Activated CD4-positive, alpha-beta T cell treated with anti-CD3 and anti-CD28 coated beads for 36 hours (primary cell): ENCODE measurements around the gene RRAGD. TPM values are rescaled to one million over a fixed set of nuclear protein-coding genes. Genes with fewer than 3 reads are reported as not detected.

Experiments
- ATAC-seq: fragments of 200-7000 bp; cut with Tn5 transposase; one replicate; pipeline ENCODE4 v1.10.0; 2021; ENCODE audit warnings: mild to moderate bottlenecking, moderate library complexity
- CTCF ChIA-PET: fragments of 350-600 bp; sonication (Branson Sonifier 250); formaldehyde crosslinking; loops from one replicate; lab custom pipeline; 2021; ENCODE audit warnings: antibody characterized with exemption; lab: Charles Lee
- POLR2A ChIA-PET: fragments of 350-600 bp; sonication (Branson Sonifier 250); formaldehyde crosslinking; loops from one replicate; lab custom pipeline; 2021; ENCODE audit warnings: antibody characterized with exemption, inconsistent platforms; lab: Charles Lee
- DNase-seq: peaks from one replicate; pipeline ENCODE4 v3.0.0-alpha.2; 2020
- H3K27ac Mint-ChIP-seq: one replicate; pipeline ENCODE4 v1.8.0; 2021; ENCODE audit warnings: mixed read lengths
- H3K27me3 Mint-ChIP-seq: one replicate; pipeline ENCODE4 v1.8.0; 2021; ENCODE audit warnings: mixed read lengths
- H3K36me3 Mint-ChIP-seq: one replicate; pipeline ENCODE4 v1.8.0; 2021; ENCODE audit warnings: low read depth, mixed read lengths
- H3K4me1 Mint-ChIP-seq: one replicate; pipeline ENCODE4 v1.8.0; 2021; ENCODE audit warnings: mixed read lengths
- H3K4me3 Mint-ChIP-seq: one replicate; pipeline ENCODE4 v1.8.0; 2021; ENCODE audit warnings: mild to moderate bottlenecking, moderate library complexity, mixed read lengths
- H3K9me3 Mint-ChIP-seq: one replicate; pipeline ENCODE4 v1.8.0; 2021; ENCODE audit warnings: low read depth, mixed read lengths
- intact Hi-C, 2 experiments: fragments of 100-400 bp; cut with DNase I in 1 of 2; cut with micrococcal nuclease in 1 of 2; formaldehyde crosslinking; loops; one replicate each; pipeline versions ENCODE4 v1.14.2 to v1.15.1; 2022 to 2024; cut with DNase I, micrococcal nuclease
- total RNA-seq, 2 experiments: library from RNA; stranded (reverse); gene quantifications; one replicate each; pipeline ENCODE4 v1.2.3, GENCODE V29; 2021

RRAGD gene
- total RNA-seq, 2 experiments from 2014 or later: 19.6 to 20.1 TPM

DNA sequence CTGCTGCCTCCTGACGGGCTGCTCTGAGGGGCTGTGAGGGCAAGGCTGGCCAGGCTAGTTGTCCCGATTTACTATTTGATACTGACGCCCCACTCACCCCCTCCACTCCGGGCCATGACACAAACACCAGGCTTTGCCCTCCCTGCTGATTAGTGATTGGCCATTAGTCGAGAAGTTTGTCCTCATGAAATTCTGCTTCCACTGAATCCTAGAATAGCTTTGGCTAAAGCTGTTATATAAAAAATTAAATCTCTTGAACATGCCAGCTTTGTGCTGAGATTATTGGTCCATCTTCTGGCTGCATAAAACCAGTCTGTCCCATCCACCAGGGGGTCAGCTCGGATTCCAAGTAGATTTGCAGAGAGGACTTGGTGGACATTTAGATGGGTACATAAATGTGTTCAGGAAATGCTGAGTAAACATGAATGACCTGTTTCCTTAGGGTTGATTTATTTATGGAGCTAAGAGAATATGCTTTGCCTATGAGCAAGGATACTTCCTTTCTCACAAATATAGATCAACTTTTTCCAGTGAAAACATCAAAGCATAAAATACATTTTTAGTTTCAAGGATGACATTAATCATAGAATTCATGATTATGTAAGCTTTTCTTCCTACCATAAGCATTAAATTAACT, 96.7 kb downstream of the RRAGD start, which contains the start of gene GABRR2:
TSS of gene GABRR2 (minus strand) at position 51 of the 637 bp plus-strand sequence. CDS start 134 bp downstream, outside the sequence.
- H3K27me3 Mint-ChIP-seq: no peaks in the 10 kb centered on the region
- no peak within 1 kb of the TSS for H3K4me3 Mint-ChIP-seq
- ChIA-PET POLR2A (no interaction called here), CTCF (interaction anchor here (0.6 to 1.4 kb wide), 5 partner anchors 56 to 1180 kb away, joined by 3 to 4 read pairs (median 3); no protein-coding TSS in a partner anchor)
- no peaks in the 10 kb centered on the region for H3K4me1 Mint-ChIP-seq
- DNase-seq (no peak), ATAC-seq (no peak)
- H3K27ac Mint-ChIP-seq: no peak within 1 kb of the TSS
- intact Hi-C loops: no loop called here
- no peaks in the 10 kb centered on the region for H3K36me3 Mint-ChIP-seq
- no peaks in the 10 kb centered on the region for H3K9me3 Mint-ChIP-seq

DNA sequence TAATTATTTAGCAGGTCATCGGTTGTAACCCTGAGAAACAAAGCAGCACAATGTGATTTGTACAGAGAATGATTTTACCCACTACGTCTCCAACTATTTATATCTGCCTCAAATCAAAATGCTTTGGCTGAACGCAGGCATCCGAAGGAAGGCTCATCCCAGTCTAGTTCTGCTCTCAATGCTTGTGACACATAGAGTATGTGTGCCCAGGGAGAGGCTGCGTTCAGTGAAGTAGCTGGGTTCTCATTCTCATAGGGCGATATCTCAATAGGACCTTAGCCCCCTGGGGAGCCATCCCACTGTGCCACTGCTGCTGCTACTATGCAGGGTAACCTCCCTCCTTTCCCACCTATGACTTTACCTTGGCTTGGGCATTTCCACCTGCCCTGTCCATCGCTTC, 97.4 kb downstream of the RRAGD start:
- POLR2A ChIA-PET: no interaction called here
- no peak for ATAC-seq
- CTCF ChIA-PET: interaction anchor here (0.8 to 1.1 kb wide), 2 partner anchors 160 to 1181 kb away, joined by 3 to 4 read pairs; no protein-coding TSS in a partner anchor

More for the DNA sequence above, 97.4 kb downstream of the RRAGD start:
- Mint-ChIP-seq H3K27me3 (no peaks in the 10 kb centered on the region), H3K36me3 (no peaks in the 10 kb centered on the region), H3K4me3 (no peak overlapping the region), H3K9me3 (no peaks in the 10 kb centered on the region), H3K4me1 (no peaks in the 10 kb centered on the region), H3K27ac (no peak overlapping the region)
- DNase-seq: no peak
- intact Hi-C loops: no loop called here

Other genes starting within 250 kb of the RRAGD start
- gene GABRR1, start 194.9 kb downstream of the RRAGD start, total RNA-seq: not detected
- under 1 TPM; 0.14 to 0.49 TPM for gene GABRR2, start 97.0 kb downstream of the RRAGD start, total RNA-seq
- 10 to 100 TPM; 18.7 to 21.7 TPM for gene UBE2J1, start 59.6 kb downstream of the RRAGD start, total RNA-seq
- gene ANKRD6, start 20.9 kb upstream of the RRAGD start, total RNA-seq: 1 to 10 TPM; 2.8 to 2.9 TPM
- gene LYRM2, start 226.5 kb upstream of the RRAGD start, total RNA-seq: 10 to 100 TPM; 24.5 to 27.9 TPM